Keratinocyte (primary cell): Measurements from ENCODE around the gene TMEM25. TPM values are rescaled to one million over a fixed set of nuclear protein-coding genes. Genes with fewer than 3 reads are reported as not detected.
A peak's percentile ranks its signal among the peaks of the same experiment; 100 is the strongest.

ENCODE experiments used
- DNase-seq: peaks from one replicate; pipeline ENCODE4 v3.0.0-alpha.2; 2011; ENCODE audit warnings: low read depth, missing footprints, low spot score
- FAIRE-seq: peaks from 2 replicates; lab custom pipeline; 2011; peaks lifted over from hg19 to GRCh38; lab: Jason Lieb, UNC
- H2AFZ ChIP-seq: 2 replicates; pipeline ENCODE4 v1.6.0; 2012; ENCODE audit warnings: low read length, control low read depth, inconsistent platforms; ENCODE audit not compliant: control insufficient read depth
- H3K27ac ChIP-seq: 2 replicates; pipeline ENCODE4 v1.5.1; 2011; ENCODE audit warnings: low read length; ENCODE audit not compliant: control insufficient read depth, insufficient read depth
- H3K27me3 ChIP-seq: 3 replicates; pipeline ENCODE4 v1.6.0; 2011; ENCODE audit warnings: low read length; ENCODE audit not compliant: control insufficient read depth, insufficient read depth; ENCODE audit errors: extremely low read depth
- H3K36me3 ChIP-seq, 2 experiments: 2 replicates in 1 of 2; 3 replicates in 1 of 2; pipeline ENCODE4 v1.5.1; 2011; ENCODE audit warnings: low read length in 2 of 2, mild to moderate bottlenecking in 1 of 2; ENCODE audit not compliant: control insufficient read depth in 2 of 2, insufficient read depth in 2 of 2; ENCODE audit errors: extremely low read depth in 1 of 2
- H3K4me1 ChIP-seq: 3 replicates; pipeline ENCODE4 v1.5.1; 2011; ENCODE audit warnings: low read length; ENCODE audit not compliant: control insufficient read depth, insufficient read depth; ENCODE audit errors: extremely low read depth
- H3K4me2 ChIP-seq: 3 replicates; pipeline ENCODE4 v1.6.0; 2011; ENCODE audit warnings: low read depth, low read length; ENCODE audit not compliant: control insufficient read depth, insufficient read depth; ENCODE audit errors: extremely low read depth
- H3K4me3 ChIP-seq, 3 experiments: fragments of 200-600 bp in 1 of 3; sonication (generic) in 1 of 3; 2 replicates in 2 of 3; 3 replicates in 1 of 3; pipeline ENCODE4 v1.5.1; 2011 to 2016; ENCODE audit warnings: low read length in 3 of 3, mild to moderate bottlenecking in 3 of 3, control low read depth in 2 of 3, inconsistent platforms in 1 of 3, low read depth in 1 of 3, mixed read lengths in 1 of 3, mixed run types in 1 of 3, moderate library complexity in 1 of 3; ENCODE audit not compliant: control insufficient read depth in 2 of 3, insufficient read depth in 2 of 3; ENCODE audit errors: extremely low read depth in 1 of 3
- H3K79me2 ChIP-seq: 2 replicates; pipeline ENCODE4 v1.6.0; 2012; ENCODE audit warnings: low read length; ENCODE audit not compliant: control insufficient read depth, insufficient read depth
- H3K9ac ChIP-seq: 3 replicates; pipeline ENCODE4 v1.6.0; 2011; ENCODE audit warnings: low read length; ENCODE audit not compliant: control insufficient read depth, insufficient read depth; ENCODE audit errors: extremely low read depth
- H3K9me1 ChIP-seq: 3 replicates; pipeline ENCODE4 v1.6.0; 2011; ENCODE audit warnings: low read length; ENCODE audit not compliant: control insufficient read depth, insufficient read depth; ENCODE audit errors: extremely low read depth
- H3K9me3 ChIP-seq: 2 replicates; pipeline ENCODE4 v1.5.1; 2012; ENCODE audit warnings: low read depth, low read length; ENCODE audit not compliant: control insufficient read depth
- H4K20me1 ChIP-seq: 3 replicates; pipeline ENCODE4 v1.6.0; 2011; ENCODE audit warnings: low read length; ENCODE audit not compliant: control insufficient read depth, insufficient read depth; ENCODE audit errors: extremely low read depth
- EZH2 ChIP-seq: IDR thresholded peaks from one replicate; pipeline ENCODE4 v1.6.1; 2012; ENCODE audit warnings: inconsistent platforms, mild to moderate bottlenecking, low read length, moderate library complexity
- dilution Hi-C: fragments of 300-500 bp; cut with MboI; formaldehyde crosslinking; loops from one replicate; pipeline ENCODE4 v1.7.0; 2020; ENCODE audit warnings: low sequenced_read_pairs; ENCODE audit not compliant: extremely low pct_ligation_motif_present
- polyA plus RNA-seq, 5 experiments: library from polyadenylated mRNA; depleted of rRNA in 3 of 5; stranded (reverse) in 3 of 5; stranded (forward) in 1 of 5; unstranded in 1 of 5; fragments of >200 nt; gene quantifications; 1 replicate in 1 of 5; 2 replicates in 3 of 5; 3 replicates in 1 of 5; pipeline versions ENCODE4 v1.2.1 to v1.2.3, GENCODE V29; 2011 to 2012; ENCODE audit warnings: missing spikeins in 2 of 5, low read depth in 1 of 5, low replicate concordance in 1 of 5
- TF ChIP-seq, protein P1 (sequence below), 3 experiments: IDR thresholded peaks in 1 of 3; conservative IDR thresholded peaks in 1 of 3; optimal IDR thresholded peaks in 1 of 3; 2 replicates in 2 of 3; 3 replicates in 1 of 3; pipeline versions ENCODE3 to v1.5.1; 2011; ENCODE audit warnings: low read length in 3 of 3, mild to moderate bottlenecking in 3 of 3, moderate library complexity in 2 of 3, control low read depth in 1 of 3, inconsistent platforms in 1 of 3; ENCODE audit not compliant: insufficient read depth in 2 of 3; ENCODE audit errors: extremely low read depth in 1 of 3

TMEM25 gene
- polyA plus RNA-seq, 1 donor (not counting 4 experiments of a cell fraction or from before 2014, with no cell fraction given) = 12.9 TPM

DNA sequence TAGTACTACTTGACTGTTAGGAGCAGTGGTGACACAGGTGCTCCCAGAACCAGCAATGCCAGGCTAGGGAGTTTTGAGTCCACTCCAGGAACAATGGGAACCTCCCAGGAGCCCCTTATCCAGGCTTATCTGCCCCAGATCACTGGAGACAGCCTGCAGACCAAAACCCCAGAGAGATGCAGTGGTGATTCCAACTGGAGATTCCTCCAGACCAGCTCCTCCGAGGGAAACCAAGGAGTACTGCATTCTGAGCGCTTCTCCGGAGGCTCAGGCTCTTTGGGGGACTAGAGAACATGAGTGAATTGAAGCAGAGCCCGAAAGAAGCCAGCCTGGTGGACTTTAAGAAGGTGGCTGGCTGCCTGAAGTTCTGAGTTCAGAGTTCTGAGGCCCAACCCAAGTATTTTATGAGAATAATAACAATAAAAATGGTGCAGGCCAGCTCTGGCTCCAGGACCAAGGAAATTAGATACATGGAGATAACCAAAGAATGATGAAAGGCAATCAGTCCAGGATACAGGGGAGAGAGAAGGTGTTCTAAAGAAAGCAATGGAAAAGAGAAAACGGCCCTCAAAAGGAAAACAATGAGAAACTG, 1.3 kb upstream of the TMEM25 start:
- FAIRE-seq (no peak), DNase-seq (no peak)
- Histone ChIP-seq H4K20me1 (no peaks in the 10 kb centered on the region), H2AFZ (no peak overlapping the region), H3K79me2 (no peaks in the 10 kb centered on the region), H3K27me3 (no peaks in the 10 kb centered on the region), H3K9me3 (no peaks in the 10 kb centered on the region), H3K4me3 (peak overlapping the region in 1 of 3 experiments; percentile 74), H3K27ac (no peak overlapping the region), H3K36me3 (peaks cover 6 to 7% of the 10 kb centered on the region in 2 experiments), H3K9ac (no peak overlapping the region), H3K9me1 (no peaks in the 10 kb centered on the region), H3K4me1 (peaks cover 2% of the 10 kb centered on the region), H3K4me2 (peak overlapping the region; percentile 61)
- dilution Hi-C loops = no loop called here
- no peak for TF ChIP-seq EZH2
- TF ChIP-seq, protein P1, sequence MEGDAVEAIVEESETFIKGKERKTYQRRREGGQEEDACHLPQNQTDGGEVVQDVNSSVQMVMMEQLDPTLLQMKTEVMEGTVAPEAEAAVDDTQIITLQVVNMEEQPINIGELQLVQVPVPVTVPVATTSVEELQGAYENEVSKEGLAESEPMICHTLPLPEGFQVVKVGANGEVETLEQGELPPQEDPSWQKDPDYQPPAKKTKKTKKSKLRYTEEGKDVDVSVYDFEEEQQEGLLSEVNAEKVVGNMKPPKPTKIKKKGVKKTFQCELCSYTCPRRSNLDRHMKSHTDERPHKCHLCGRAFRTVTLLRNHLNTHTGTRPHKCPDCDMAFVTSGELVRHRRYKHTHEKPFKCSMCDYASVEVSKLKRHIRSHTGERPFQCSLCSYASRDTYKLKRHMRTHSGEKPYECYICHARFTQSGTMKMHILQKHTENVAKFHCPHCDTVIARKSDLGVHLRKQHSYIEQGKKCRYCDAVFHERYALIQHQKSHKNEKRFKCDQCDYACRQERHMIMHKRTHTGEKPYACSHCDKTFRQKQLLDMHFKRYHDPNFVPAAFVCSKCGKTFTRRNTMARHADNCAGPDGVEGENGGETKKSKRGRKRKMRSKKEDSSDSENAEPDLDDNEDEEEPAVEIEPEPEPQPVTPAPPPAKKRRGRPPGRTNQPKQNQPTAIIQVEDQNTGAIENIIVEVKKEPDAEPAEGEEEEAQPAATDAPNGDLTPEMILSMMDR (optimal IDR thresholded peaks at IDR 0.05 in 1 of 3, IDR thresholded peaks at IDR 0.05 in 1 of 3, conservative IDR thresholded peaks at IDR 0.05 in 1 of 3; ENCODE audit: extremely low read depth in 1 of 3, insufficient read depth in 2 of 3, low read length in 3 of 3) = no peak

DNA sequence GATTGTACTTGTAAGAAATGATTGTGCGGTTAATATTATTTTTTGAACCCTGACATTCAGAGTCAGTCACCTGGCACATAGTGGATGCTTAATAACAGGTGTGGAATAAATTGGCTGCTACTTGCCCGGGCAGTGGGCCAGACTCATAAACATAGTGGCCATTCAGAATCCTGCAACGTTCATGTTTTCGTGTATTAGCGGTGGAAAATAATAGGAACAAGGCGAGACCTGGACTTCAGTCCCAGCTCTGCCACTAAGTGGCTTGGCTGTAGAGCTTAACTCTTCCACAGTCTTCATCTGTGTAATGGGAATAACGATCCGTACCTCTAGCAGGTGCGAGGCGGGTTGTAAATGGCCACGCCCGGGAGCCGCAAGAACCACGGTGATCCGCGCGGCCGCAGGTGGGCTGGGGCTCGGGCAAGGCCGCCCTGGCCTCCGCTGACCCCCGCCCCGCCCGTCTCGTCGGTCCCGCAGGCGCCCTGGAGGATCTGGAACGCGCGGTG, 761 bp upstream of the TMEM25 start:
- FAIRE-seq = no peak

More for the DNA sequence above, 761 bp upstream of the TMEM25 start:
- no peaks in the 10 kb centered on the region for H3K27me3 ChIP-seq
- H3K4me2 ChIP-seq = peak overlapping the region; percentile 61
- H4K20me1 ChIP-seq = no peaks in the 10 kb centered on the region
- H2AFZ ChIP-seq = peak overlapping the region; percentile 76
- peaks cover 2% of the 10 kb centered on the region for H3K4me1 ChIP-seq
- H3K79me2 ChIP-seq = no peaks in the 10 kb centered on the region
- H3K27ac ChIP-seq = no peak overlapping the region
- no peak for TF ChIP-seq EZH2
- TF ChIP-seq, protein P1 (optimal IDR thresholded peaks at IDR 0.05 in 1 of 3, IDR thresholded peaks at IDR 0.05 in 1 of 3, conservative IDR thresholded peaks at IDR 0.05 in 1 of 3; ENCODE audit: extremely low read depth in 1 of 3, insufficient read depth in 2 of 3, low read length in 3 of 3) = no peak
- H3K9ac ChIP-seq = peak overlapping the region; percentile 65
- H3K36me3 ChIP-seq = peaks cover 3 to 7% of the 10 kb centered on the region in 2 experiments
- no peaks in the 10 kb centered on the region for H3K9me3 ChIP-seq
- no peaks in the 10 kb centered on the region for H3K9me1 ChIP-seq
- no peak for DNase-seq
- peak overlapping the region; percentile 64 to 74 (median 68) for H3K4me3 ChIP-seq
- dilution Hi-C loops = no loop called here
